Activated CD4-positive, alpha-beta memory T cell treated with anti-CD3 and anti-CD28 coated beads, Interleukin-2, amount 10 ng/mL, durations not matched to agents 7 days and 5 days (primary cell): Measurements from ENCODE around the gene TMEM135. TPM values are rescaled to one million over a fixed set of nuclear protein-coding genes. Genes with fewer than 3 reads are reported as not detected.

Experiments used
- CTCF ChIA-PET: fragments of 350-600 bp; sonication (Branson Sonifier 250); formaldehyde crosslinking; loops from one replicate; lab custom pipeline; 2021; ENCODE audit warnings: antibody characterized with exemption, inconsistent platforms; lab: Charles Lee
- POLR2A ChIA-PET: fragments of 350-600 bp; sonication (Branson Sonifier 250); formaldehyde crosslinking; loops from one replicate; lab custom pipeline; 2021; ENCODE audit warnings: antibody characterized with exemption; lab: Charles Lee
- DNase-seq: peaks from one replicate; pipeline ENCODE4 v3.0.0-alpha.2; 2020
- H3K27ac Mint-ChIP-seq: one replicate; pipeline ENCODE4 v1.8.0; 2021; ENCODE audit warnings: mild to moderate bottlenecking, mixed read lengths
- H3K27me3 Mint-ChIP-seq: one replicate; pipeline ENCODE4 v1.8.0; 2021; ENCODE audit warnings: mixed read lengths
- H3K36me3 Mint-ChIP-seq: one replicate; pipeline ENCODE4 v1.8.0; 2021; ENCODE audit warnings: low read depth, mixed read lengths
- H3K4me1 Mint-ChIP-seq: one replicate; pipeline ENCODE4 v1.8.0; 2021; ENCODE audit warnings: mixed read lengths
- H3K4me3 Mint-ChIP-seq: one replicate; pipeline ENCODE4 v1.8.0; 2021; ENCODE audit warnings: mild to moderate bottlenecking, mixed read lengths
- H3K9me3 Mint-ChIP-seq: one replicate; pipeline ENCODE4 v1.8.0; 2021; ENCODE audit warnings: mixed read lengths
- total RNA-seq, 2 experiments: library from RNA; stranded (reverse); gene quantifications; one replicate each; pipeline ENCODE4 v1.2.3, GENCODE V29; 2021

Gene TMEM135
- total RNA-seq, 2 experiments from 2014 or later = 38.3 to 46.9 TPM

- H3K4me1 Mint-ChIP-seq = no peaks in the 10 kb centered on the region
- DNase-seq = no peak
- POLR2A ChIA-PET = no interaction called here
- CTCF ChIA-PET = no interaction called here
- H3K9me3 Mint-ChIP-seq = peaks cover 15% of the 10 kb centered on the region
- H3K4me3 Mint-ChIP-seq = no peak overlapping the region
- H3K27me3 Mint-ChIP-seq = no peaks in the 10 kb centered on the region
- no peak overlapping the region for H3K27ac Mint-ChIP-seq
- H3K36me3 Mint-ChIP-seq = peaks cover 14% of the 10 kb centered on the region
Measured at GRCh38 chr11:87235366-87235765, 197.6 kb downstream of the TMEM135 start.

- Mint-ChIP-seq H3K9me3 (peaks cover 12% of the 10 kb centered on the region), H3K4me3 (no peak overlapping the region), H3K36me3 (peaks cover 13% of the 10 kb centered on the region), H3K4me1 (no peaks in the 10 kb centered on the region), H3K27ac (no peak overlapping the region), H3K27me3 (no peaks in the 10 kb centered on the region)
- ChIA-PET CTCF (no interaction called here), POLR2A (no interaction called here)
- no peak for DNase-seq
Measured at GRCh38 chr11:87236368-87236767, 198.6 kb downstream of the TMEM135 start.

- peaks cover 3% of the 10 kb centered on the region for H3K9me3 Mint-ChIP-seq
- no peak overlapping the region for H3K4me3 Mint-ChIP-seq
- H3K27me3 Mint-ChIP-seq = no peaks in the 10 kb centered on the region
- H3K36me3 Mint-ChIP-seq = peaks cover 3% of the 10 kb centered on the region
- no peak for DNase-seq
- no peaks in the 10 kb centered on the region for H3K4me1 Mint-ChIP-seq
- H3K27ac Mint-ChIP-seq = no peak overlapping the region
- POLR2A ChIA-PET = no interaction called here
- CTCF ChIA-PET = no interaction called here
Measured at GRCh38 chr11:87239001-87239400, 201.3 kb downstream of the TMEM135 start.

GRCh38 chr11:87239531-87239930 is 201.8 kb downstream of the TMEM135 start:
- H3K9me3 Mint-ChIP-seq = peaks cover 2% of the 10 kb centered on the region
- no peaks in the 10 kb centered on the region for H3K4me1 Mint-ChIP-seq
- DNase-seq = no peak
- peaks cover 3% of the 10 kb centered on the region for H3K36me3 Mint-ChIP-seq
- POLR2A ChIA-PET = no interaction called here
- no peak overlapping the region for H3K27ac Mint-ChIP-seq
- H3K4me3 Mint-ChIP-seq = no peak overlapping the region
- H3K27me3 Mint-ChIP-seq = no peaks in the 10 kb centered on the region
- CTCF ChIA-PET = no interaction called here

GRCh38 chr11:87251560-87251959 is 213.8 kb downstream of the TMEM135 start:
- CTCF ChIA-PET = no interaction called here
- Mint-ChIP-seq H3K4me1 (peaks cover 14% of the 10 kb centered on the region), H3K9me3 (peaks cover 6% of the 10 kb centered on the region), H3K27ac (no peak overlapping the region), H3K27me3 (no peaks in the 10 kb centered on the region), H3K36me3 (peaks cover 15% of the 10 kb centered on the region), H3K4me3 (no peak overlapping the region)
- POLR2A ChIA-PET = no interaction called here
- DNase-seq = no peak

GRCh38 chr11:87252869-87253268 is 215.1 kb downstream of the TMEM135 start:
- ChIA-PET CTCF (no interaction called here), POLR2A (no interaction called here)
- no peak for DNase-seq
- Mint-ChIP-seq H3K9me3 (peaks cover 6% of the 10 kb centered on the region), H3K4me3 (no peak overlapping the region), H3K4me1 (peaks cover 14% of the 10 kb centered on the region), H3K27ac (no peak overlapping the region), H3K27me3 (no peaks in the 10 kb centered on the region), H3K36me3 (peaks cover 14% of the 10 kb centered on the region)

- no peak for DNase-seq
- H3K9me3 Mint-ChIP-seq = peaks cover 6% of the 10 kb centered on the region
- H3K27me3 Mint-ChIP-seq = no peaks in the 10 kb centered on the region
- H3K4me3 Mint-ChIP-seq = no peak overlapping the region
- no peak overlapping the region for H3K27ac Mint-ChIP-seq
- CTCF ChIA-PET = no interaction called here
- peaks cover 14% of the 10 kb centered on the region for H3K36me3 Mint-ChIP-seq
- peaks cover 14% of the 10 kb centered on the region for H3K4me1 Mint-ChIP-seq
- POLR2A ChIA-PET = no interaction called here
Measured at GRCh38 chr11:87254562-87254961, 216.8 kb downstream of the TMEM135 start.

- CTCF ChIA-PET = no interaction called here
- peaks cover 14% of the 10 kb centered on the region for H3K36me3 Mint-ChIP-seq
- peaks cover 6% of the 10 kb centered on the region for H3K9me3 Mint-ChIP-seq
- peaks cover 14% of the 10 kb centered on the region for H3K4me1 Mint-ChIP-seq
- H3K27me3 Mint-ChIP-seq = no peaks in the 10 kb centered on the region
- DNase-seq = no peak
- POLR2A ChIA-PET = no interaction called here
- no peak overlapping the region for H3K4me3 Mint-ChIP-seq
- H3K27ac Mint-ChIP-seq = no peak overlapping the region
Measured at GRCh38 chr11:87255589-87255988, 217.9 kb downstream of the TMEM135 start.

- H3K27me3 Mint-ChIP-seq = no peaks in the 10 kb centered on the region
- CTCF ChIA-PET = no interaction called here
- H3K36me3 Mint-ChIP-seq = peaks cover 7% of the 10 kb centered on the region
- peaks cover 3% of the 10 kb centered on the region for H3K9me3 Mint-ChIP-seq
- H3K4me1 Mint-ChIP-seq = peaks cover 12% of the 10 kb centered on the region
- no peak overlapping the region for H3K4me3 Mint-ChIP-seq
- no peak for DNase-seq
- no peak overlapping the region for H3K27ac Mint-ChIP-seq
- POLR2A ChIA-PET = no interaction called here
Measured at GRCh38 chr11:87256694-87257340, 219.1 kb downstream of the TMEM135 start.

GRCh38 chr11:87258171-87258833 is 220.6 kb downstream of the TMEM135 start:
- H3K9me3 Mint-ChIP-seq = no peaks in the 10 kb centered on the region
- ChIA-PET CTCF (no interaction called here), POLR2A (no interaction called here)
- H3K36me3 Mint-ChIP-seq = no peaks in the 10 kb centered on the region
- no peak overlapping the region for H3K4me3 Mint-ChIP-seq
- H3K4me1 Mint-ChIP-seq = peaks cover 4% of the 10 kb centered on the region
- no peak overlapping the region for H3K27ac Mint-ChIP-seq
- H3K27me3 Mint-ChIP-seq = no peaks in the 10 kb centered on the region
- DNase-seq = no peak

- no peaks in the 10 kb centered on the region for H3K36me3 Mint-ChIP-seq
- H3K4me1 Mint-ChIP-seq = peaks cover 4% of the 10 kb centered on the region
- H3K27me3 Mint-ChIP-seq = no peaks in the 10 kb centered on the region
- ChIA-PET CTCF (no interaction called here), POLR2A (no interaction called here)
- no peak overlapping the region for H3K4me3 Mint-ChIP-seq
- no peak overlapping the region for H3K27ac Mint-ChIP-seq
- DNase-seq = no peak
- no peaks in the 10 kb centered on the region for H3K9me3 Mint-ChIP-seq
Measured at GRCh38 chr11:87259736-87260135, 222.0 kb downstream of the TMEM135 start.

GRCh38 chr11:87260811-87261210 is 223.1 kb downstream of the TMEM135 start:
- Mint-ChIP-seq H3K4me1 (no peaks in the 10 kb centered on the region), H3K27me3 (no peaks in the 10 kb centered on the region), H3K27ac (no peak overlapping the region), H3K9me3 (no peaks in the 10 kb centered on the region), H3K4me3 (no peak overlapping the region), H3K36me3 (no peaks in the 10 kb centered on the region)
- POLR2A ChIA-PET = no interaction called here
- CTCF ChIA-PET = interaction anchor here (0.9 kb wide), 1 partner anchor 10 kb away, joined by 3 read pairs; no protein-coding TSS in a partner anchor
- DNase-seq = no peak

GRCh38 chr11:87263264-87263838 is 225.6 kb downstream of the TMEM135 start:
- Mint-ChIP-seq H3K27me3 (no peaks in the 10 kb centered on the region), H3K27ac (no peak overlapping the region), H3K4me3 (no peak overlapping the region), H3K36me3 (no peaks in the 10 kb centered on the region), H3K9me3 (no peaks in the 10 kb centered on the region), H3K4me1 (no peaks in the 10 kb centered on the region)
- ChIA-PET POLR2A (no interaction called here), CTCF (no interaction called here)
- DNase-seq = no peak
